Right atrium auricular region (tissue), 2 donors: Measurements from ENCODE around the gene CATSPER4. TPM values are rescaled to one million over a fixed set of nuclear protein-coding genes. Genes with fewer than 3 reads are reported as not detected.

Source experiments
- DNase-seq: peaks from one replicate; pipeline ENCODE4 v3.0.0-alpha.2; 2019; ENCODE audit warnings: low spot score
- H3K27ac ChIP-seq, 2 donors: fragments of 200-600 bp; sonication (generic); 1 replicate in 1 of 2; 2 replicates in 1 of 2; pipeline ENCODE4 v1.5.1; 2016 to 2019
- H3K27me3 ChIP-seq, 2 donors: fragments of 200-600 bp; sonication (generic); one replicate each; pipeline versions ENCODE4 v1.5.1 to v1.6.0; 2017 to 2019
- H3K36me3 ChIP-seq: fragments of 200-600 bp; sonication (generic); one replicate; pipeline ENCODE4 v1.5.1; 2016
- H3K4me1 ChIP-seq, 2 donors: fragments of 200-600 bp; sonication (generic); one replicate each; pipeline versions ENCODE4 v1.5.1 to v1.6.0; 2017 to 2019
- H3K4me3 ChIP-seq, 2 donors: fragments of 200-600 bp; sonication (generic); 1 replicate in 1 of 2; 2 replicates in 1 of 2; pipeline ENCODE4 v1.5.1; 2017 to 2019; ENCODE audit warnings: mild to moderate bottlenecking in 1 of 2, moderate library complexity in 1 of 2
- H3K9me3 ChIP-seq, 2 donors: fragments of 200-600 bp; sonication (generic); one replicate each; pipeline ENCODE4 v1.5.1; 2019
- total RNA-seq, 2 donors: library from RNA; depleted of rRNA; stranded (reverse); fragments of >200 nt; gene quantifications; one replicate each; pipeline ENCODE4 v1.1.0, GENCODE V29; 2016
- TF ChIP-seq, protein P1 (sequence below), 2 donors: fragments of 200-600 bp; sonication (generic); IDR thresholded peaks; one replicate each; pipeline ENCODE4 v1.5.1; 2019; ENCODE audit warnings: antibody characterized with exemption in 2 of 2

CATSPER4 gene
- total RNA-seq, 2 donors from 2014 or later: not detected

GRCh38 chr1:26234644-26235370 is 44.4 kb downstream of the CATSPER4 start:
- TF ChIP-seq, protein P1, sequence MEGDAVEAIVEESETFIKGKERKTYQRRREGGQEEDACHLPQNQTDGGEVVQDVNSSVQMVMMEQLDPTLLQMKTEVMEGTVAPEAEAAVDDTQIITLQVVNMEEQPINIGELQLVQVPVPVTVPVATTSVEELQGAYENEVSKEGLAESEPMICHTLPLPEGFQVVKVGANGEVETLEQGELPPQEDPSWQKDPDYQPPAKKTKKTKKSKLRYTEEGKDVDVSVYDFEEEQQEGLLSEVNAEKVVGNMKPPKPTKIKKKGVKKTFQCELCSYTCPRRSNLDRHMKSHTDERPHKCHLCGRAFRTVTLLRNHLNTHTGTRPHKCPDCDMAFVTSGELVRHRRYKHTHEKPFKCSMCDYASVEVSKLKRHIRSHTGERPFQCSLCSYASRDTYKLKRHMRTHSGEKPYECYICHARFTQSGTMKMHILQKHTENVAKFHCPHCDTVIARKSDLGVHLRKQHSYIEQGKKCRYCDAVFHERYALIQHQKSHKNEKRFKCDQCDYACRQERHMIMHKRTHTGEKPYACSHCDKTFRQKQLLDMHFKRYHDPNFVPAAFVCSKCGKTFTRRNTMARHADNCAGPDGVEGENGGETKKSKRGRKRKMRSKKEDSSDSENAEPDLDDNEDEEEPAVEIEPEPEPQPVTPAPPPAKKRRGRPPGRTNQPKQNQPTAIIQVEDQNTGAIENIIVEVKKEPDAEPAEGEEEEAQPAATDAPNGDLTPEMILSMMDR (IDR thresholded peaks at IDR 0.05): no peak
- no peaks in the 10 kb centered on the region for H3K27me3 ChIP-seq
- no peak for DNase-seq

GRCh38 chr1:26237230-26237966 is 47.0 kb downstream of the CATSPER4 start:
- TF ChIP-seq, protein P1 (IDR thresholded peaks at IDR 0.05): no peak
- Histone ChIP-seq H3K4me3 (no peak overlapping the region), H3K4me1 (peaks cover 0 to 21% of the 10 kb centered on the region in 2 donors), H3K27me3 (no peaks in the 10 kb centered on the region), H3K9me3 (no peaks in the 10 kb centered on the region), H3K27ac (peak overlapping the region; percentile 17 to 20), H3K36me3 (peaks cover 3% of the 10 kb centered on the region)
- DNase-seq: no peak

More at GRCh38 chr1:26234644-26235370, 44.4 kb downstream of the CATSPER4 start:
- H3K27ac ChIP-seq: peak overlapping the region; percentile 94 to 95
- no peaks in the 10 kb centered on the region for H3K36me3 ChIP-seq
- H3K9me3 ChIP-seq: no peaks in the 10 kb centered on the region
- peaks cover 0 to 21% of the 10 kb centered on the region in 2 donors for H3K4me1 ChIP-seq
- peak overlapping the region; percentile 63 to 76 for H3K4me3 ChIP-seq

GRCh38 chr1:26239936-26240335 is 49.5 kb downstream of the CATSPER4 start:
- Histone ChIP-seq H3K36me3 (peaks cover 13% of the 10 kb centered on the region), H3K9me3 (no peaks in the 10 kb centered on the region), H3K4me3 (no peak overlapping the region), H3K27me3 (no peaks in the 10 kb centered on the region), H3K4me1 (peaks cover 0 to 16% of the 10 kb centered on the region in 2 donors), H3K27ac (no peak overlapping the region)
- TF ChIP-seq, protein P1 (IDR thresholded peaks at IDR 0.05): no peak
- no peak for DNase-seq

Other genes with a start within 250 kb of the CATSPER4 start
- 1 to 10 TPM; 4.3 to 5.5 TPM for gene PAFAH2, start 192.5 kb upstream of the CATSPER4 start, total RNA-seq
- 1 to 10 TPM in 1 of 2 donors, under 1 TPM in 1; 0.79 to 1.4 TPM for gene EXTL1, start 168.8 kb upstream of the CATSPER4 start, total RNA-seq
- gene SLC30A2, start 144.5 kb upstream of the CATSPER4 start, total RNA-seq: under 1 TPM; 0.22 to 0.63 TPM
- gene TRIM63, start 123.0 kb upstream of the CATSPER4 start, total RNA-seq: 100 to 1,000 TPM; 118 to 151 TPM
- gene PDIK1L, start 78.8 kb upstream of the CATSPER4 start, total RNA-seq: 1 to 10 TPM; 3.0 to 3.4 TPM
- gene FAM110D, start 31.5 kb upstream of the CATSPER4 start, total RNA-seq: 1 to 10 TPM; 3.8 to 4.3 TPM
- not detected for gene C1orf232, start 21.6 kb upstream of the CATSPER4 start, total RNA-seq
- 10 to 100 TPM; 12.8 to 30.5 TPM for gene ZNF593, start 20.7 kb upstream of the CATSPER4 start, total RNA-seq
- not detected for gene ZNF593OS, start 18.8 kb upstream of the CATSPER4 start, total RNA-seq
- gene CNKSR1, start 13.1 kb upstream of the CATSPER4 start, total RNA-seq: 1 to 10 TPM in 1 of 2 donors, under 1 TPM in 1; 0.52 to 1.3 TPM
- 100 to 1,000 TPM in 1 of 2 donors, 10 to 100 TPM in 1; 31.2 to 104 TPM for gene CEP85, start 43.6 kb downstream of the CATSPER4 start, total RNA-seq
- gene SH3BGRL3, start 89.5 kb downstream of the CATSPER4 start, total RNA-seq: 10 to 100 TPM; 24.8 to 66.0 TPM
- gene UBXN11, start 116.0 kb downstream of the CATSPER4 start, total RNA-seq: 1 to 10 TPM; 4.5 to 7.4 TPM
- 1 to 10 TPM; 4.9 to 5.8 TPM for gene CD52, start 127.4 kb downstream of the CATSPER4 start, total RNA-seq
- gene CRYBG2, start 163.5 kb downstream of the CATSPER4 start, total RNA-seq: not detected
- not detected for gene ZNF683, start 182.1 kb downstream of the CATSPER4 start, total RNA-seq
- not detected for gene LIN28A, start 220.2 kb downstream of the CATSPER4 start, total RNA-seq
- 10 to 100 TPM; 24.2 to 33.3 TPM for gene DHDDS, start 241.7 kb downstream of the CATSPER4 start, total RNA-seq